H9 (cell line): ENCODE measurements around the gene TMEM254. TPM values are rescaled to one million over a fixed set of nuclear protein-coding genes. Genes with fewer than 3 reads are reported as not detected.

Experiments used
- DNase-seq: peaks from one replicate; pipeline ENCODE4 v3.0.0-alpha.2; 2017
- H2AFZ ChIP-seq: one replicate; pipeline ENCODE4 v1.6.1; 2013; ENCODE audit warnings: mild to moderate bottlenecking, low read length, control low read depth, moderate library complexity
- H2AK5ac ChIP-seq: 2 replicates; pipeline ENCODE4 v1.6.1; 2013; ENCODE audit warnings: low read length, control low read depth, mixed read lengths; ENCODE audit not compliant: insufficient read length
- H2BK120ac ChIP-seq: one replicate; pipeline ENCODE4 v1.6.1; 2013; ENCODE audit warnings: low read depth, mild to moderate bottlenecking, low read length, control low read depth, inconsistent platforms; ENCODE audit not compliant: poor library complexity, severe bottlenecking
- H2BK12ac ChIP-seq: 2 replicates; pipeline ENCODE4 v1.6.1; 2013; ENCODE audit warnings: low read length, control low read depth, mixed read lengths, low read depth; ENCODE audit not compliant: insufficient read length
- H2BK15ac ChIP-seq: 2 replicates; pipeline ENCODE4 v1.6.1; 2013; ENCODE audit warnings: low read depth, low read length, control low read depth
- H2BK20ac ChIP-seq: one replicate; pipeline ENCODE4 v1.6.1; 2013; ENCODE audit warnings: low read depth, mild to moderate bottlenecking, low read length, control low read depth, inconsistent platforms; ENCODE audit not compliant: poor library complexity, severe bottlenecking
- H2BK5ac ChIP-seq: 2 replicates; pipeline ENCODE4 v1.6.1; 2013; ENCODE audit warnings: low read length, control low read depth, mixed read lengths; ENCODE audit not compliant: insufficient read length
- H3K14ac ChIP-seq: 2 replicates; pipeline ENCODE4 v1.6.1; 2013; ENCODE audit warnings: low read length, control low read depth; ENCODE audit not compliant: insufficient read depth
- H3K18ac ChIP-seq: 2 replicates; pipeline ENCODE4 v1.6.1; 2013; ENCODE audit warnings: low read depth, mild to moderate bottlenecking, mixed read lengths, low read length, control low read depth; ENCODE audit not compliant: insufficient read length
- H3K23ac ChIP-seq: 2 replicates; pipeline ENCODE4 v1.6.1; 2013; ENCODE audit warnings: low read length, control low read depth, mixed read lengths, low read depth; ENCODE audit not compliant: insufficient read length
- H3K23me2 ChIP-seq: 2 replicates; pipeline ENCODE4 v1.6.1; 2013; ENCODE audit warnings: low read depth, mild to moderate bottlenecking, mixed read lengths, low read length, control low read depth; ENCODE audit not compliant: insufficient read length, poor library complexity, severe bottlenecking
- H3K27ac ChIP-seq: 2 replicates; pipeline ENCODE4 v1.5.1; 2013; ENCODE audit warnings: low read length, control low read depth, mixed read lengths, low read depth; ENCODE audit not compliant: insufficient read length
- H3K27me3 ChIP-seq: 2 replicates; pipeline ENCODE4 v1.6.1; 2013; ENCODE audit warnings: low read length, control low read depth, inconsistent platforms; ENCODE audit not compliant: insufficient read depth
- H3K4ac ChIP-seq: 2 replicates; pipeline ENCODE4 v1.6.1; 2013; ENCODE audit warnings: low read depth, mild to moderate bottlenecking, control low read depth, inconsistent platforms, low read length, moderate library complexity
- H3K4me1 ChIP-seq: 2 replicates; pipeline ENCODE4 v1.6.1; 2013; ENCODE audit warnings: low read length, control low read depth, inconsistent platforms; ENCODE audit not compliant: insufficient read depth
- H3K4me2 ChIP-seq: 2 replicates; pipeline ENCODE4 v1.6.1; 2013; ENCODE audit warnings: low read length, control low read depth, mixed read lengths; ENCODE audit not compliant: insufficient read length, insufficient read depth
- H3K56ac ChIP-seq: 2 replicates; pipeline ENCODE4 v1.6.1; 2013; ENCODE audit warnings: low read depth, mild to moderate bottlenecking, mixed read lengths, low read length, control low read depth; ENCODE audit not compliant: insufficient read length
- H3K79me1 ChIP-seq: 2 replicates; pipeline ENCODE4 v1.6.1; 2013; ENCODE audit warnings: low read depth, mild to moderate bottlenecking, moderate library complexity, low read length, control low read depth, inconsistent platforms; ENCODE audit not compliant: insufficient read depth, poor library complexity, severe bottlenecking
- H3K79me2 ChIP-seq: 2 replicates; pipeline ENCODE4 v1.6.1; 2013; ENCODE audit warnings: low read length, control low read depth, inconsistent platforms; ENCODE audit not compliant: insufficient read depth
- H3K9ac ChIP-seq: 2 replicates; pipeline ENCODE4 v1.6.1; 2013; ENCODE audit warnings: low read length, control low read depth, mixed read lengths; ENCODE audit not compliant: insufficient read length; ENCODE audit errors: extremely low read depth
- H3K9me3 ChIP-seq: one replicate; pipeline ENCODE4 v1.6.1; 2013; ENCODE audit warnings: low read depth, low read length, inconsistent platforms; ENCODE audit not compliant: control insufficient read depth
- H3T11ph ChIP-seq: one replicate; pipeline ENCODE4 v1.6.1; 2013; ENCODE audit warnings: mild to moderate bottlenecking, low read length, control low read depth, inconsistent platforms
- H4K20me1 ChIP-seq: one replicate; pipeline ENCODE4 v1.6.1; 2013; ENCODE audit not compliant: control insufficient read depth, insufficient read length, insufficient read depth
- H4K5ac ChIP-seq: 2 replicates; pipeline ENCODE4 v1.6.1; 2013; ENCODE audit warnings: low read depth, mild to moderate bottlenecking, mixed read lengths, low read length, control low read depth; ENCODE audit not compliant: insufficient read length
- H4K8ac ChIP-seq: replicated peaks from 2 replicates; pipeline ENCODE4 v1.6.1; 2013; ENCODE audit warnings: low read length, control low read depth, mixed read lengths, low read depth; ENCODE audit not compliant: insufficient read length
- H4K91ac ChIP-seq: 2 replicates; pipeline ENCODE4 v1.6.1; 2013; ENCODE audit warnings: low read depth, mild to moderate bottlenecking, moderate library complexity, mixed read lengths, low read length, control low read depth; ENCODE audit not compliant: insufficient read length
- H3K27ac Mint-ChIP-seq, 3 experiments: 2 replicates in 2 of 3; 3 replicates in 1 of 3; pipeline ENCODE4 v1.8.0; 2020 to 2021; ENCODE audit warnings: mixed read lengths in 3 of 3, mild to moderate bottlenecking in 1 of 3, moderate library complexity in 1 of 3
- H3K27me3 Mint-ChIP-seq: 2 replicates; pipeline ENCODE4 v1.8.0; 2021; ENCODE audit warnings: low read depth, mild to moderate bottlenecking, moderate library complexity, mixed read lengths
- H3K36me3 Mint-ChIP-seq, 3 experiments: 2 replicates in 2 of 3; 3 replicates in 1 of 3; pipeline ENCODE4 v1.8.0; 2020 to 2021; ENCODE audit warnings: low read depth in 3 of 3, mixed read lengths in 3 of 3; ENCODE audit not compliant: insufficient read depth in 1 of 3
- H3K4me1 Mint-ChIP-seq, 2 experiments: 2 replicates each; pipeline ENCODE4 v1.8.0; 2020; ENCODE audit warnings: mixed read lengths in 2 of 2
- H3K4me3 Mint-ChIP-seq, 2 experiments: 2 replicates in 1 of 2; 3 replicates in 1 of 2; pipeline ENCODE4 v1.8.0; 2020 to 2021; ENCODE audit warnings: mild to moderate bottlenecking in 2 of 2, mixed read lengths in 2 of 2, moderate library complexity in 1 of 2
- H3K9me3 Mint-ChIP-seq, 2 experiments: 2 replicates in 1 of 2; 3 replicates in 1 of 2; pipeline ENCODE4 v1.8.0; 2020; ENCODE audit warnings: mild to moderate bottlenecking in 2 of 2, mixed read lengths in 2 of 2, moderate library complexity in 1 of 2
- WGBS: extraction: QIAGEN DNeasy Blood & Tissue Kit; methylation state at CpG from one replicate; pipeline ENCODE4 v1.1.7; 2013; ENCODE audit warnings: missing lambda C conversion rate, low lambda C conversion rate, mixed read lengths; ENCODE audit not compliant: insufficient read length; ENCODE audit errors: extremely low coverage; 5-methylcytosine and 5-hydroxymethylcytosine counted together
- total RNA-seq: library from RNA; stranded (reverse); gene quantifications from 2 replicates; pipeline ENCODE4 v1.2.1, GENCODE V29; 2021
- TF ChIP-seq, protein P1 (sequence below): fragments of 200-600 bp; sonication (generic); conservative IDR thresholded peaks from 3 replicates; pipeline ENCODE4 v1.8.0; 2021; ENCODE audit warnings: antibody characterized with exemption, mild to moderate bottlenecking

Gene TMEM254
- total RNA-seq, 1 experiment from 2014 or later: 20.3 TPM

DNA sequence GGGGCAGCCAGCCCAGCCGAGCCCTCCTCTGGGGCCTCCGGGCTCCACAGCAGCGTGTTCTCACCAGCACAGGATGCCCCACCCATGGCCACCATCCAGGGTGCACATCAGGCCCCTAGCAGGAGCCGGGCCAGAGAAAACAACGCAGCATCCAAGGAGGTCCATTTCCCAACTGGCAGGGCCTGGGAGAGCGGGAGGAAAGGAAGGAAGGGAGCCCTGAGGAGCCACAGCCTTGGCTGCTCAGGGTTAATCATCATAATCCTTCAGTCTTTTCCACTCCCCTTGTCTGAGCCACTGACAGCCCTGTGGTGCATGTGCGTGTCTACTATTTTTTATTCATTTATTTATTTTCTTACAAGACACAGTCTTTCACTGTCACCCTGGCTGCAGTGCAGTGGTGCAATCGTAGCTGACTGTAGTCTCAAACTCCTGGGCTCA lies 57.7 kb downstream of the TMEM254 start:
- Histone ChIP-seq H3K56ac (no peak overlapping the region), H3K14ac (no peak overlapping the region), H2AFZ (no peak overlapping the region), H4K20me1 (no peaks in the 10 kb centered on the region), H2BK120ac (no peak overlapping the region), H3K27me3 (no peaks in the 10 kb centered on the region; the same call in 1 of the 2 replicates), H4K5ac (no peak overlapping the region), H2BK12ac (no peak overlapping the region), H3K23ac (no peak overlapping the region), H3K4ac (no peak overlapping the region), H2BK5ac (no peak overlapping the region), H4K8ac (no peak overlapping the region), H3K9ac (no peak overlapping the region), H3K79me2 (no peaks in the 10 kb centered on the region), H2AK5ac (no peak overlapping the region), H3K4me2 (no peak overlapping the region), H3K27ac (no peak overlapping the region), H2BK20ac (no peak overlapping the region), H4K91ac (no peak overlapping the region), H3K79me1 (no peaks in the 10 kb centered on the region), H3K9me3 (no peaks in the 10 kb centered on the region), H3T11ph (no peak overlapping the region), H3K18ac (no peak overlapping the region), H3K4me1 (0 out of 2 replicates have a peak, but pooled peaks cover 3% of the 10 kb centered on the region), H2BK15ac (no peak overlapping the region), H3K23me2 (peaks cover 4% of the 10 kb centered on the region)
- Mint-ChIP-seq H3K27ac (peak overlapping the region in 1 of 3 experiments; percentile 51; a peak in 1 of 7 replicates), H3K36me3 (no peaks in the 10 kb centered on the region; a peak in 2 of 7 replicates), H3K9me3 (peaks cover 0 to 3% of the 10 kb centered on the region in 2 experiments; a peak in 2 of 5 replicates), H3K27me3 (peaks cover 28% of the 10 kb centered on the region), H3K4me3 (no peak overlapping the region), H3K4me1 (peaks cover 22 to 30% of the 10 kb centered on the region in 2 experiments)
- TF ChIP-seq, protein P1, sequence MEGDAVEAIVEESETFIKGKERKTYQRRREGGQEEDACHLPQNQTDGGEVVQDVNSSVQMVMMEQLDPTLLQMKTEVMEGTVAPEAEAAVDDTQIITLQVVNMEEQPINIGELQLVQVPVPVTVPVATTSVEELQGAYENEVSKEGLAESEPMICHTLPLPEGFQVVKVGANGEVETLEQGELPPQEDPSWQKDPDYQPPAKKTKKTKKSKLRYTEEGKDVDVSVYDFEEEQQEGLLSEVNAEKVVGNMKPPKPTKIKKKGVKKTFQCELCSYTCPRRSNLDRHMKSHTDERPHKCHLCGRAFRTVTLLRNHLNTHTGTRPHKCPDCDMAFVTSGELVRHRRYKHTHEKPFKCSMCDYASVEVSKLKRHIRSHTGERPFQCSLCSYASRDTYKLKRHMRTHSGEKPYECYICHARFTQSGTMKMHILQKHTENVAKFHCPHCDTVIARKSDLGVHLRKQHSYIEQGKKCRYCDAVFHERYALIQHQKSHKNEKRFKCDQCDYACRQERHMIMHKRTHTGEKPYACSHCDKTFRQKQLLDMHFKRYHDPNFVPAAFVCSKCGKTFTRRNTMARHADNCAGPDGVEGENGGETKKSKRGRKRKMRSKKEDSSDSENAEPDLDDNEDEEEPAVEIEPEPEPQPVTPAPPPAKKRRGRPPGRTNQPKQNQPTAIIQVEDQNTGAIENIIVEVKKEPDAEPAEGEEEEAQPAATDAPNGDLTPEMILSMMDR: no peak
- DNase-seq: no peak
- WGBS: no CpG with 5 or more reads among the region's 8 CpGs
